CD14-positive monocyte (primary cell): ENCODE data around the gene JDP2. TPM values are rescaled to one million over a fixed set of nuclear protein-coding genes. Genes with fewer than 3 reads are reported as not detected.

Source experiments
- DNase-seq, 3 donors: peaks; one replicate each; pipeline ENCODE4 v3.0.0-alpha.2; 2011 to 2022
- H2AFZ ChIP-seq: 2 replicates; pipeline ENCODE4 v1.6.0; 2012; ENCODE audit warnings: mild to moderate bottlenecking, low read depth, low read length, inconsistent platforms; ENCODE audit not compliant: insufficient read depth, poor library complexity, severe bottlenecking
- H3K27ac ChIP-seq, 2 donors: 1 replicate in 1 of 2; 2 replicates in 1 of 2; pipeline ENCODE4 v1.5.1; 2012 to 2013; ENCODE audit warnings: low read length in 2 of 2, control low read depth in 1 of 2, inconsistent platforms in 1 of 2, low read depth in 1 of 2, mild to moderate bottlenecking in 1 of 2
- H3K27me3 ChIP-seq, 2 donors: one replicate each; pipeline versions ENCODE4 v1.6.0 to v1.6.1; 2011 to 2013; ENCODE audit warnings: low read length in 2 of 2; ENCODE audit not compliant: control insufficient read depth in 2 of 2, insufficient read depth in 2 of 2
- H3K36me3 ChIP-seq, 2 donors: replicated peaks in 1 of 2; 1 replicate in 1 of 2; 2 replicates in 1 of 2; pipeline versions ENCODE4 v1.5.1 to v1.6.1; 2012 to 2013; ENCODE audit warnings: low read length in 2 of 2, control low read depth in 1 of 2, inconsistent platforms in 1 of 2, mild to moderate bottlenecking in 1 of 2; ENCODE audit not compliant: insufficient read depth in 2 of 2, control insufficient read depth in 1 of 2
- H3K4me1 ChIP-seq, 2 donors: 1 replicate in 1 of 2; 2 replicates in 1 of 2; pipeline versions ENCODE4 v1.5.1 to v1.6.1; 2012 to 2013; ENCODE audit warnings: low read length in 2 of 2, control low read depth in 1 of 2, inconsistent platforms in 1 of 2, mild to moderate bottlenecking in 1 of 2, moderate library complexity in 1 of 2; ENCODE audit not compliant: insufficient read depth in 2 of 2, control insufficient read depth in 1 of 2
- H3K4me2 ChIP-seq: replicated peaks from 2 replicates; pipeline ENCODE3; 2012; ENCODE audit warnings: low read length, moderate library complexity, mild to moderate bottlenecking; ENCODE audit not compliant: poor library complexity, severe bottlenecking; ENCODE audit errors: extremely low read depth
- H3K4me3 ChIP-seq, 3 experiments: fragments of 200-600 bp in 1 of 3; sonication (generic) in 1 of 3; replicated peaks in 1 of 3; 1 replicate in 2 of 3; 2 replicates in 1 of 3; pipeline ENCODE4 v1.5.1; 2011 to 2013; ENCODE audit warnings: low read length in 3 of 3, mild to moderate bottlenecking in 3 of 3, control low read depth in 2 of 3, low read depth in 2 of 3, inconsistent platforms in 1 of 3, moderate library complexity in 1 of 3
- H3K79me2 ChIP-seq: 2 replicates; pipeline ENCODE4 v1.6.0; 2012; ENCODE audit warnings: mild to moderate bottlenecking, control low read depth, inconsistent platforms, low read length, moderate library complexity; ENCODE audit not compliant: insufficient read depth
- H3K9ac ChIP-seq: 2 replicates; pipeline ENCODE4 v1.6.0; 2017; ENCODE audit warnings: low read length, mild to moderate bottlenecking; ENCODE audit not compliant: insufficient read depth, poor library complexity, severe bottlenecking
- H3K9me3 ChIP-seq, 2 donors: replicated peaks in 1 of 2; 1 replicate in 1 of 2; 2 replicates in 1 of 2; pipeline versions ENCODE4 v1.5.1 to v1.6.1; 2012 to 2013; ENCODE audit warnings: low read length in 2 of 2, control low read depth in 1 of 2; ENCODE audit not compliant: control insufficient read depth in 1 of 2, insufficient read depth in 1 of 2
- H4K20me1 ChIP-seq: 2 replicates; pipeline ENCODE4 v1.6.0; 2012; ENCODE audit warnings: mild to moderate bottlenecking, low read length, control low read depth, moderate library complexity; ENCODE audit not compliant: insufficient read depth
- H3K27ac Mint-ChIP-seq, 7 donors: one replicate each; pipeline ENCODE4 v1.8.0; 2020; ENCODE audit warnings: mild to moderate bottlenecking in 7 of 7, mixed read lengths in 7 of 7, moderate library complexity in 6 of 7, inconsistent platforms in 2 of 7
- H3K27me3 Mint-ChIP-seq, 3 donors: one replicate each; pipeline ENCODE4 v1.8.0; 2021 to 2022; ENCODE audit warnings: low read depth in 3 of 3, mild to moderate bottlenecking in 3 of 3, mixed read lengths in 3 of 3, moderate library complexity in 3 of 3, inconsistent platforms in 1 of 3
- H3K36me3 Mint-ChIP-seq, 2 donors: one replicate each; pipeline ENCODE4 v1.8.0; 2020; ENCODE audit warnings: mixed read lengths in 2 of 2, inconsistent platforms in 1 of 2, mild to moderate bottlenecking in 1 of 2
- H3K4me1 Mint-ChIP-seq: one replicate; pipeline ENCODE4 v1.8.0; 2020; ENCODE audit warnings: mild to moderate bottlenecking, mixed read lengths
- H3K4me3 Mint-ChIP-seq, 2 donors: one replicate each; pipeline ENCODE4 v1.8.0; 2020; ENCODE audit warnings: mild to moderate bottlenecking in 2 of 2, mixed read lengths in 2 of 2, moderate library complexity in 1 of 2
- H3K9me3 Mint-ChIP-seq, 7 donors: one replicate each; pipeline ENCODE4 v1.8.0; 2020 to 2022; ENCODE audit warnings: mixed read lengths in 7 of 7, mild to moderate bottlenecking in 6 of 7, moderate library complexity in 6 of 7, inconsistent platforms in 2 of 7
- WGBS: methylation state at CpG from one replicate; pipeline ENCODE4 v1.1.5; 2013; ENCODE audit warnings: missing lambda C conversion rate; ENCODE audit not compliant: insufficient coverage; 5-methylcytosine and 5-hydroxymethylcytosine counted together
- intact Hi-C, 2 donors: fragments of 100-400 bp; cut with micrococcal nuclease; formaldehyde crosslinking; loops; one replicate each; pipeline versions ENCODE4 v1.15.0 to v1.15.1; 2023
- polyA plus RNA-seq, 3 donors: library from polyadenylated mRNA; depleted of rRNA in 1 of 3; unstranded in 2 of 3; stranded (reverse) in 1 of 3; fragments of 300-500 nt in 2 of 3; fragments of >200 nt in 1 of 3; fragmentation: Illumina TruSeq in 2 of 3; gene quantifications; 1 replicate in 2 of 3; 2 replicates in 1 of 3; pipeline ENCODE4 v1.2.3, GENCODE V29; 2012 to 2021
- TF ChIP-seq, protein P1 (sequence below): fragments of 200-600 bp; IDR thresholded peaks from one replicate; pipeline ENCODE4 v1.8.0; 2022; ENCODE audit warnings: antibody characterized with exemption, mild to moderate bottlenecking

The JDP2 gene
- polyA plus RNA-seq, 3 donors: 3.5 to 69.2 (median 14.2) TPM

DNA sequence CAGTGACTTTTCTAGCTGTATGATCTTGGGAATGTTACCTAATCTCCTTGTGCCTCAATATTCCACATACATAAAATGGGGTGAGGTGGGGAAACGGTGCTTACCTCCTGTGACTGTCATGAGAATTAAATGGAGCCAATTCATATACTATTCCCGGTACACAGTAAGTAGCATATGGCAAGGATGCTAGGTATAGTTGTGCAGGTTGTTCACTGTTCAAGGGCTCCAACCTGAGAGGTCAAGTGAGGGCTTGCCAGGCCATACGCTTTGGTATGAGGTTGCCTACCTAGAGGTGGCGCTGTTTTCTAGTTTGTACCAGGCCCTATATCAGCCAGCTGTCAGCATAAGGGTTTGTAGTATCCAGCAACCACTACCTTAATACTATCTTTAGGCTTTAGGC is 90.8 kb downstream of the JDP2 start:
- intact Hi-C loops: no loop called here
- Mint-ChIP-seq H3K4me1 (peaks cover 53% of the 10 kb centered on the region), H3K27me3 (peaks cover 0 to 6% (median 2%) of the 10 kb centered on the region in 3 donors), H3K27ac (no peak overlapping the region), H3K36me3 (no peaks in the 10 kb centered on the region), H3K9me3 (peaks cover 0 to 4% (median 2%) of the 10 kb centered on the region in 7 donors), H3K4me3 (no peak overlapping the region)
- Histone ChIP-seq H4K20me1 (peaks cover 3% of the 10 kb centered on the region), H3K79me2 (peaks cover 16% of the 10 kb centered on the region), H3K4me1 (peaks cover 39 to 46% of the 10 kb centered on the region in 2 donors), H2AFZ (no peak overlapping the region), H3K9ac (no peak overlapping the region), H3K27me3 (no peaks in the 10 kb centered on the region), H3K4me3 (no peak overlapping the region), H3K36me3 (no peaks in the 10 kb centered on the region), H3K4me2 (no peak overlapping the region), H3K9me3 (no peaks in the 10 kb centered on the region), H3K27ac (no peak overlapping the region)
- peak in 2 of 3 donors; percentile 48 to 51 for DNase-seq
- WGBS: no CpG with 5 or more reads among the region's 4 CpGs
- TF ChIP-seq, protein P1, sequence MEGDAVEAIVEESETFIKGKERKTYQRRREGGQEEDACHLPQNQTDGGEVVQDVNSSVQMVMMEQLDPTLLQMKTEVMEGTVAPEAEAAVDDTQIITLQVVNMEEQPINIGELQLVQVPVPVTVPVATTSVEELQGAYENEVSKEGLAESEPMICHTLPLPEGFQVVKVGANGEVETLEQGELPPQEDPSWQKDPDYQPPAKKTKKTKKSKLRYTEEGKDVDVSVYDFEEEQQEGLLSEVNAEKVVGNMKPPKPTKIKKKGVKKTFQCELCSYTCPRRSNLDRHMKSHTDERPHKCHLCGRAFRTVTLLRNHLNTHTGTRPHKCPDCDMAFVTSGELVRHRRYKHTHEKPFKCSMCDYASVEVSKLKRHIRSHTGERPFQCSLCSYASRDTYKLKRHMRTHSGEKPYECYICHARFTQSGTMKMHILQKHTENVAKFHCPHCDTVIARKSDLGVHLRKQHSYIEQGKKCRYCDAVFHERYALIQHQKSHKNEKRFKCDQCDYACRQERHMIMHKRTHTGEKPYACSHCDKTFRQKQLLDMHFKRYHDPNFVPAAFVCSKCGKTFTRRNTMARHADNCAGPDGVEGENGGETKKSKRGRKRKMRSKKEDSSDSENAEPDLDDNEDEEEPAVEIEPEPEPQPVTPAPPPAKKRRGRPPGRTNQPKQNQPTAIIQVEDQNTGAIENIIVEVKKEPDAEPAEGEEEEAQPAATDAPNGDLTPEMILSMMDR: peak; percentile 66

DNA sequence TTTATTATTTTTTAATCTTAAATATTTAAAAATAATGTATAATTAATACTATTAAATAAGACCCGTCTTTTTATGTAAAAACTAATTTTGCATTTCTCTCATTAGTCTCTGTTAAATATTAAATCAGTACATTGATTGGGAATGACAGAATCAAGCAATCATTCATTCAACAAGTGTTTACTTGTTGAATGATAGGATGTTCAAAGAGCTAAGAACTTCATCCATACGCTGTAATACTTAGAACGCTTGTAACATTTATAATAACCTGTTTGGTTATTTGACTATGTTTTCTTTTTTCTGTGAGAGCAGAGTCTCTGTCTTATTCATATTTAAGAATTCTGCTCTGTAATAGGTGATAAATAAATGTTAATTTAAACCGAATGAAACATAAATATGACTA is 91.6 kb downstream of the JDP2 start:
- intact Hi-C loops: no loop called here
- peaks cover 46 to 50% of the 10 kb centered on the region in 2 donors for H3K4me1 ChIP-seq
- H3K4me3 Mint-ChIP-seq: no peak overlapping the region

More for the DNA sequence above, 91.6 kb downstream of the JDP2 start:
- Mint-ChIP-seq H3K27me3 (peaks cover 0 to 6% (median 2%) of the 10 kb centered on the region in 3 donors), H3K4me1 (peaks cover 56% of the 10 kb centered on the region), H3K9me3 (peaks cover 0 to 4% (median 2%) of the 10 kb centered on the region in 7 donors), H3K36me3 (no peaks in the 10 kb centered on the region), H3K27ac (no peak overlapping the region)
- Histone ChIP-seq H4K20me1 (peaks cover 10% of the 10 kb centered on the region), H3K4me2 (no peak overlapping the region), H2AFZ (no peak overlapping the region), H3K9ac (no peak overlapping the region), H3K36me3 (no peaks in the 10 kb centered on the region), H3K79me2 (peaks cover 24% of the 10 kb centered on the region), H3K4me3 (no peak overlapping the region), H3K27ac (no peak overlapping the region), H3K27me3 (no peaks in the 10 kb centered on the region), H3K9me3 (no peaks in the 10 kb centered on the region)
- TF ChIP-seq, protein P1: no peak
- no peak for DNase-seq
- no CpG with 5 or more reads among the region's 4 CpGs for WGBS
